GM18873 (cell line): ENCODE measurements around the gene KRT17.
"Not testable (repeated sequence)": the region's sequence is repeated elsewhere in the genome, so short reads cannot be mapped to it uniquely, and the experiment has no call there.

ENCODE experiments used
- ATAC-seq: cut with Tn5 transposase; IDR thresholded peaks from one replicate; pipeline ENCODE4 v1.9.1; 2021; ENCODE audit warnings: mild to moderate bottlenecking, moderate library complexity, moderate number of reproducible peaks; ENCODE audit not compliant: unreplicated experiment, low FRiP score

KRT17 gene

DNA sequence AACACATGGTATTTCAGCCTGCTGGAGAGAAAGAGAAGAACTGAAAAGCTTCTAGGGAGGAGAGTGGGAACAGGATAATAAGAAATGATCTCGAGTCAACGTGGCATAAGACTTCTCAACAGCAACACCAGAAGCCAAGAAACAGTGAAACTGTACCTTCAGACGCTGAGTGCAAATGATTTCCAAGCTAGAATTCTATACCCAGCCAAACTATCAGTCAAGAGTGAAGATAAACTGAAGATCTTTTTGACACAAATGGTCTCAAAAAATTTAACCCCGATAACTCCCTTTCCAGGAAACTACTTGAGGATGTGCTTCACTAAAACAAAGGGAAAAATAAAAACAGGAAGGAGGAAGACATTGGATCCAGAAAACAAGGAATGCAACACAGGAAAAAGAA is 17.4 kb downstream of the KRT17 start:
- not testable (repeated sequence) for ATAC-seq

GRCh38 chr17:41602524-41602923 is 21.9 kb downstream of the KRT17 start:
- no peak for ATAC-seq

DNA sequence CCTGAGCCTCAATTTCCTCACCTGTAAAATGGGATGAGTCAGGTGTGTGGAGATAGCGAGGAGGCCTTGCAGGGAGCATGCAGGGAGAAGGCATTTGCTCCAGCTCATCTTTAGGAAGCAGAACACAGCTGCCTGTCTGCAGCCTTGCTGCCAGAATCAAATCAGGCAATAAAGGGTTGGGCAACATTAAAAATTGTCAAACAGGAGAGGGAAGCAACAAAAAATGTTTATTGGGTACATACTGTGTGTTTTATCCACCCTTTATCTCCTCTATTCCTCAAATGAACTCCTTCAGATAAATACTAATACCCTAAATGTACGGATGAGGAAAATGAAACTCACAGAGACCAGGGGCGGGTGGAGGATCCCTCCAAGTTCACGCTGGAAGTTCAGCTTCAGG is 24.1 kb downstream of the KRT17 start:
- no peak for ATAC-seq

DNA sequence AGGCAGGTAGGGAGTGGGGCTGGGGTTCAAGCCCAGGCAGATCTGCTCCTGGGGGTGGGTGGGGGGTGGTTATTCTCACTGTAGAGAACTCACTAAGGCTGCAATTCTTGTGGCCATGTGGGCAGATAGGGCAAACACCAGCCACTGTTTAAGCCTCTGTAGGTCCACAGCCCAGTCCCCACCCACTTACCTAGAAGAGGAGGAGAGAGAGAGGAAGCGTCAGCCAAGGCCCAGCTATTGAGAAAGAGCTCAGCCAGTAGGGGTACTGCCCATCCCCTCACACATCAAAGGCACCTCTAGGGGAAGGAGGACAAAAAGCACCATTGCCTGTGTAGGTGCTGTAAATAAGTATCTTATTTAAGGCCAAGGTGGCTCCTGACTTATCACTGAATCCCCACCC is 24.7 kb downstream of the KRT17 start:
- ATAC-seq = no peak

DNA sequence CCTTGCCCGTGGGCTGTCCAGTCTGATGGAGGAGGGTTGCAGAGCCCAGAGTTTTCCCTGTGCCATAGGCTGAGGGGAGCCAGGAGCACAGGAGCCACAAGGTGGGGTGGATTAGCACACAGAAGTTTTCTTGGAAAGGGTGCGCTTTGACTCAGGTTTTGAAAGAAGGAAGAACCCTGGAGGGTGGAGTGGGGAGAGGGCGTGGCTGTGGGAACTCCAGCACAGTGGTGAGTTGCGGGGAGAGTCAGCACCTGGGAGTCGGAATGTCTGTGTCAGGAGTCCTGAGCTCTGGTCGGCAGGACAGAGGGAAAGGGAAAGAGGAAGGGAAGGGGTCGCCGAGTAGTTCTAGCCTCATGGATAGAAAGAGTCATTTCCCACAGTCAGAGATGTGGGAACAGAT is 28.8 kb downstream of the KRT17 start:
- no peak for ATAC-seq

- no peak for ATAC-seq
Observed at GRCh38 chr17:41594363-41594915, 29.9 kb downstream of the KRT17 start.

DNA sequence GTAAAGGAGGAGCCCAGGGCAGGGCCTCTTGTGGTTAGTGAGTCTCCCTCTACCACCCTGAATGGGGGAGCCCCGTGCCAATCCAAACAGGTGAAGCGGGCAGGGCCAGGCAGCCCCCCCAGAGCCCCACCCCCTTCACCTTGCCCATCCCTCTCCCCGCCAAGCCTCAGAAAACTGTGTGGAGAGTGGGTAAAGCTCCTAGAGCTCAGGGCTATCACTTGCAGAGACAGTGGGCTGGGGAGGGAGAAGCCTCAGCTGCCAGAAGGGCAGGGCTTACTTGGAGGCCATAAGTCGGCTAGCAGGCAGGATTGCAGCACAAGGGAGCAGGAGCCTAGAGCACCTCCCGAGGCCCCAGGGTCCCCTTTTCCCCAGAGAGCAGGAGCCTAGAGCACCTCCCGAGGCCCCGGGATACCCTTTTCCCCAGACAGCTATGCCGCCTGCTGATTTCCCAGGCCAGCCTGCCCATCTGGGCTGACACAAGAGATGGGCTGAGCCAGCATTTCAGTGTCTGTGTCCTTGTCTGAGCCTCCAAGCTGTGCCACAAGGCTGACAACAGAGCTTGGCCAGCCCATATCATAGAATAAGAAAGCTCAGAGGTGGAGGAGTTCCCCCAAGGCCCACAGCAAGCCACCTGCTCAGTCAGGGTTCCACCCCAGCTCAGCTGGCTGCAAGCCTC is 30.9 kb downstream of the KRT17 start:
- no peak for ATAC-seq

DNA sequence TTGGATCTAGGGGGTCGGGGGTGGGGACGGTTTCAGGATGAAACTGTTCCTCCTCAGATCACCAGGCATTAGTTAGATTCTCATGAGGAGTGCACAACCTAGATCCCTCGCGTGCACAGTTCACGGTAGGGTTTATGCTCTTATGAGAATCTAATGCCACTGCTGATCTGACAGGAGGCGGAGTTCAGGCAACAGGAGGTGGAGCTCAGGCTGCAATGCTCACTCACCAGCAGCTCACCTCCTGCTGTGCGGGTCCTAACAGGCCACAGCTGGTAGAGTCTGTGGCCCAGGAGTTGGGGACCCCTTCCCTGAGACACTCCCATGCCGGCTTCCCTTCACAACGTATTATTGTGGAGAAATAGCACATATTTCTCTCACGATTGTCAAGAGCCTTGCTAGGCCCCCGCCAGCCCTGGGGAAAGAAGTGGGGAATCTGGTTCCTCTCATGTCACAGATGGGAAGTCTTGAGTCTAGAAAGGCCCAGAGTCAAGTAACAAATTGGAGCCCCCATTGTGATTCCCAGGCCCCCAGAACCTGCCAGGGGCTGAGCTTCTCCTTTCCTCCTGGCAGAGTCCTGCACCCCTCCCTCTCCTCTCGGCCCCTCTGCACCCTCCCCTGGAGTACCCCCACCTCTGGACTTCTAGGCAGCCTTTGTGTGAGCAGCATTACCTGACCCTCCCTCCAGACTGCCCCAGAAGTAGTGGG is 31.6 kb downstream of the KRT17 start:
- no peak for ATAC-seq

- ATAC-seq = no peak
Observed at GRCh38 chr17:41589301-41589700, 35.1 kb downstream of the KRT17 start.

DNA sequence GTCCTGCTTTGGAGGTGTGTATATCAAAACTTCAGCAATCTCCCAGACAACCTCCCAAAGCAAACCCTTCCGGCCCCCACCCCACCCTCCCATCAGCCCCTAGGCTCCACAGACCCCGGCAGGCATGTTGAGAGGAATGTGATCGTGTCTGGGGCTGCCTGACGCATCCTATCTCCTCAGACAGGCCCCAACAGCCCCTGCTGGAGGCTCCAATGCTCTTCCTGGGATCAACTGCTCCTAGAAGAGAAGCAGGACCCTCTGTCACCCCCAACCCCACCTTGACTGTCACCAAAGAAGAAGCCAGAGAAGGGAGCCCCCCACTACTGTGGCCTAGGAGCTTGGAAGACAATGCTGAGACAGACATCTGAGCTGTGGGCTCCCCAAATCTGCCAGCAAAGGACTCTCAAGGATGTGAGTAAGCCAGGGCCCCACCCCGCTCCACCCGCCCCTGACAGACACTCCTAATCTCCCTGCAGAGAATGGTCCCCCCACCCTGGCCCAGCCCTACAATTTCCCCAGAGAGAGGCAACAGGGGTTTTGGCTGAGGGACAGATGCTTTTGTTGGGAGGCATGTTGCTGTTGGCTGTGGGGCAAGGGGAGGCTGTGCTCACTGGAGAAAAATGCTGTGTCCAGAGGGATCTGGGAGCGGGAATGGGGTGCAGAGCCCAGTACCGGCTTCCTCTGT is 36.1 kb downstream of the KRT17 start:
- no peak for ATAC-seq

DNA sequence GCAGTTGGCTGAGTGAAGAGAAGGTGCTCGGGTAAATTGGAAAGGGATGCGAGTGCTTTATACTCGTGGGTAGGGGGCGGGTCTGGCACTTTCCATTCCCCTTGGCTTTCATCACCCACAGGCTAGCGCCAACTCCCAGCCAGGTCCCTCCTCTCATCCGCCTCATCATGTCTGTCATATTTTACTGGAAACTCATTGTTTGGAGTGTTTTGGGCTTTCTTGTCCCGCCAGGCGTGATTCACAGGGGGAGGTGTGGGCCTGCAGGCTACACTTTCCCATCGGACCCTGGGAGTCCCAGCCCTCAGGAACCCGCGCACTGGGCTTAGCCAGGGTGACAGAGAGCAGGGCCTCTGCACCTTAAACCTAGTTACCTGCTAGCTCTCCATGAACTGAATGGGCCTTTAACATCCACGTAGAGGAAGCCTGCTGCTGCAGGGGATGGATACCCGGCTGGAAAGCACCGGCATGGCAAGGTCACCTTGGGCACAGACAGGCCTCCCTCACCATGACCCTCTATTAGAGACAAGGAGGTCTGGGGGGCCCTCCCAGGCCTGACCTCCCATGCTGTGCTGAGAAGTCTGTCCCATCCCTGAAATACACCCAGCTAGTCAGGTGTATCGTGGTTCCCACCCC is 37.4 kb downstream of the KRT17 start, which contains the start of gene KRT14:
KRT14 (minus strand) TSS at position 33 of the 633 bp plus-strand sequence. CDS start 61 bp downstream, outside the sequence.
- ATAC-seq = no peak

- no peak for ATAC-seq
Observed at GRCh38 chr17:41585301-41586056, 38.9 kb downstream of the KRT17 start.

- not testable (repeated sequence) for ATAC-seq
Observed at GRCh38 chr17:41584331-41584927, 39.9 kb downstream of the KRT17 start.

DNA sequence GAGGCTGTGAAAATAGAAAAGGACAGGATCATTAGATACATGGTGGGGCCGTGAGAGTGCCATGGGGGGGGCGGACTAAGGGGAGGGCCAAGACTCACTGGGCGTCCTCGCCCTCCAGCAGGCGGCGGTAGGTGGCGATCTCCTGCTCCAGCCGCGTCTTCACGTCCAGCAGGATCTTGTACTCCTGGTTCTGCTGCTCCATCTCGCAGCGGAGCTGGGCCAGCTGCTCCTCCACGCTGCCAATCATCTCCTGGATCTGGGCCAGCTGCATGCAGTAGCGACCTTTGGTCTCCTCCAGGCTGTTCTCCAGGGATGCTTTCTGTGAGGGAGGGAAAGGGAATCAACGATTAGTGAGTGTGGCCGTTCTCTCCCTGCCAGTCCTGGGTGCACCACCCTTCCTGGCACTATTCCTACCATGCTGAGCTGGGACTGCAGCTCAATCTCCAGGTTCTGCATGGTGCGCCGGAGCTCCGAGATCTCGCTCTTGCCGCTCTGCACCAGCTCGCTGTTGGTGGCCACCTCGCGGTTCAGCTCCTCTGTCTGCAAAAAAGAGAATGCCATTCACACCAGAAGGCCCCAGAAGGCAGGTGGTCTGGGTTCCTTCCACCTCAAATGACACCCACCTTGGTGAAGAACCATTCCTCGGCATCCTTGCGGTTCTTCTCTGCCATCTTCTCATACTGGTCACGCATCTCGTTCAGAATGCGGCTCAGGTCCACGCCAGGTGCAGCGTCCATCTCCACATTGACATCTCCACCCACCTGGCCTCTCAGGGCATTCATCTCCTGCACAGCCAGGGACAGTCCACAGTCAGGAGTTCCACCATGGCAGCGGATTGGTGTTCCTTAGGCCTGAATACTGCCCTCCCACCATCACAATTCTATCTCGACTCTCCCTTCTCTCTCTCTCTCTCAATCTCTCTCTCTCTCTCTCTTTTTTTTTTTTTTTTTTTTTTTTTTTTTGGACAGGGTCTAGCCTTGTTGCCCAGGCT is 40.9 kb downstream of the KRT17 start:
- ATAC-seq = no peak

GRCh38 chr17:41582061-41582968 is 42.1 kb downstream of the KRT17 start:
- ATAC-seq = not testable (repeated sequence)

GRCh38 chr17:41581366-41582060 is 42.9 kb downstream of the KRT17 start:
- no peak for ATAC-seq
